IPS DF 6.9 (cell line): ENCODE measurements around the gene CEP70.
"Not testable (repeated sequence)": the region's sequence is repeated elsewhere in the genome, so short reads cannot be mapped to it uniquely, and the experiment has no call there.

Experiments used
- DNase-seq: peaks from one replicate; pipeline ENCODE4 v3.0.0-alpha.2; 2013; ENCODE audit warnings: low read depth, low spot score
- H3K27ac ChIP-seq: one replicate; pipeline ENCODE4 v1.5.1; 2013; ENCODE audit warnings: low read length, control low read depth
- H3K27me3 ChIP-seq: 2 replicates; pipeline ENCODE4 v1.6.1; 2013; ENCODE audit warnings: mild to moderate bottlenecking, low read length; ENCODE audit not compliant: control insufficient read depth, insufficient read depth
- H3K36me3 ChIP-seq: 2 replicates; pipeline ENCODE4 v1.6.1; 2013; ENCODE audit warnings: low read length; ENCODE audit not compliant: control insufficient read depth, insufficient read depth
- H3K4me1 ChIP-seq: 2 replicates; pipeline ENCODE4 v1.6.1; 2013; ENCODE audit warnings: low read length; ENCODE audit not compliant: control insufficient read depth, insufficient read depth
- H3K4me3 ChIP-seq: 2 replicates; pipeline ENCODE4 v1.5.1; 2013; ENCODE audit warnings: mild to moderate bottlenecking, low read length
- H3K9me3 ChIP-seq: 2 replicates; pipeline ENCODE4 v1.6.1; 2013; ENCODE audit warnings: low read length, inconsistent platforms; ENCODE audit not compliant: control insufficient read depth, insufficient read depth
- WGBS: extraction: QIAGEN DNeasy Blood & Tissue Kit; methylation state at CpG from one replicate; pipeline ENCODE4 v1.1.7; 2013; ENCODE audit warnings: mixed read lengths, missing lambda C conversion rate; ENCODE audit not compliant: insufficient read length, insufficient coverage; 5-methylcytosine and 5-hydroxymethylcytosine counted together

CEP70 gene

DNA sequence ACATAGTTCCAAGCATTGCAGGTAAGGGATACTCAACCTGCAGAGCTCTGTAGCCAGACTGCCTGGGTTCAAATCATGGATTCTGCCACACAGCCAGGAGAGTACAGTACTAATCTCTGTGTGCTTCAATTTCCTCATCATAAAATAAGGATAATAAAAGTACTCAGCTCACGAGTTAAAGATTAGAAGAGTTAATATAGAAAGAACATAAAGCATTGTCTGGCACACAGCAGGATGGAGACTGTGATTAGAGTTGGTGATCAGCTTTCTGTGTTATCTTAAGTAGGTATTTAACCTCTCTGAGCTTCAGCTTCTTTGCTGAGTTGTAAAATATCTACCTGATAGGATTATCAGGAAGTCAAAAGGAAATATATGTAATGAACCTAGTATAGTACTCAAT, 2.7 kb downstream of the CEP70 start:
- Histone ChIP-seq H3K27ac (no peak overlapping the region), H3K27me3 (no peaks in the 10 kb centered on the region), H3K4me3 (no peak overlapping the region), H3K36me3 (no peaks in the 10 kb centered on the region), H3K9me3 (no peaks in the 10 kb centered on the region), H3K4me1 (no peaks in the 10 kb centered on the region; the same call in 1 of the 2 replicates)
- no CpG with 5 or more reads among the region's 1 CpG for WGBS
- no peak for DNase-seq

DNA sequence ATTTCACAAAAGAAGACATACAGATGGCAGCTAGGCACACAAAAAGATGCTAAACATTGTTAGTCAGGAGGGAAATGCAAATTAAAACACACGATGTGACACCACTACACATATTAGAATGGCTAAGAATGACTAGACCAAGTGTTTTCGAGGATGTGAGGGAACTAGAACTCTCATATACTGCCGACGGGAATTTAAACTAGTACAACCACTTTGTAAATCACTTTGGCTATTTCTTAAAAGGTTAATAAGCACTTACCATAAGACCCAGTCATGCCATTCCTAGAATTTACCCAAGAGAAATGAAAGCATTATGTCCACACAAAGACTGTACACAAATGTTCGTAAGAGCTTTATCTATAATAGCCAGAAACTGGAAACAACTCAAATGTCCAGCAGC, 5.6 kb downstream of the CEP70 start:
- Histone ChIP-seq H3K4me3 (no peak overlapping the region), H3K36me3 (no peaks in the 10 kb centered on the region), H3K27ac (no peak overlapping the region), H3K4me1 (no peaks in the 10 kb centered on the region), H3K27me3 (no peaks in the 10 kb centered on the region), H3K9me3 (no peaks in the 10 kb centered on the region)
- no CpG with 5 or more reads among the region's 5 CpGs for WGBS
- no peak for DNase-seq

DNA sequence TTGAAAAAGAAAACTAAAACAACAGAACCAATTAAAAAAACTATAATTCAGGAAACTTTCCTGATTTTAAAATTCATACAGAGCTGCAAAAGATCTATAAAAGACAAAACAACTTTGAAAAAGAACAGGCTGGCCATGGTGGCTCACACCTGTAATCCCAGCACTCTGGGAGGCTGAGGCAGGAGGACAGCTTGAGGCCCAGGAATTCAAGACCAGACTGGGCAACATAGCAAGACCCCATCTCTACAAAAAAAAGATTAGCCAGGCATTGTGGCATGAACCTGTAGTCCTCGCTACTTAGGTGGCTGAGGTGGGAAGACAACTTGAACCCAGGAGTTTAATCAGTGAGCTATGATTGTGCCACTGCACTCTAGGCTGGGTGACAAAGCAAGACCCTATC, 6.7 kb downstream of the CEP70 start:
- Histone ChIP-seq H3K36me3 (no peaks in the 10 kb centered on the region), H3K9me3 (no peaks in the 10 kb centered on the region), H3K4me3 (no peak overlapping the region), H3K27ac (no peak overlapping the region), H3K27me3 (no peaks in the 10 kb centered on the region), H3K4me1 (no peaks in the 10 kb centered on the region)
- no peak for DNase-seq
- no CpG with 5 or more reads among the region's 1 CpG for WGBS

DNA sequence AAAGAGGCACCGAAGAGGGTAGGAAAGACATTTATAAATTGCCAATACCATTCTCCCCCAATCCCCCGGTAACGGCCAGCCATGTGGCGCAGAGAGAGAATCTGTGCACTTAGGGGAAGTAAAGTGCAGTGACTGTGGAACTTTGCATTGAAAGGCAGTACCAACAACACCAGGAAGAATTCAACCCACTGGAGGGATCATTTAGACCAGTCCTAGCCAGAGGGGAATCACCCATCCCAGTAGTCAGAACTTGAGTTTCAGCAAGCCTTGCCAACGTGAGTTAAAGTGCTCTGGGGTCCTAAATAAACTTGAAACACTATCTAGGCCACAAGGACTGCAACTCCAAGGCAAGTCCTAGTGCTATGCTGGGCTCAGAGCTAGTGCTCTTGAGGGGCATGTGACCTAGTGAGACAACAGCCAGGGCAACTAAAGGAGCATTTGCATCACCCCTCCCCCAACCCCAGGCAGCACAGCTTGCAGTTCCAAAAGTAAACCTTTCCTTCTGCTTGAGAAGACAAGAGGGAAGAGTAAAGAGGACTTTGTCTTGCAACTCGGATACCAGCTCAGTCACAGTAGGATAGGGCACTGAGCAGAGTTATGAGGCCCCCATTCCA, 15.0 kb downstream of the CEP70 start:
- no peak overlapping the region for H3K4me3 ChIP-seq
- no peaks in the 10 kb centered on the region for H3K27me3 ChIP-seq
- no peak overlapping the region for H3K27ac ChIP-seq
- WGBS = no CpG with 5 or more reads among the region's 6 CpGs
- DNase-seq = no peak
- peaks cover 1% of the 10 kb centered on the region; the same call in 1 of the 2 replicates for H3K9me3 ChIP-seq
- H3K4me1 ChIP-seq = peaks cover 5% of the 10 kb centered on the region; the same call in 1 of the 2 replicates
- no peaks in the 10 kb centered on the region for H3K36me3 ChIP-seq

DNA sequence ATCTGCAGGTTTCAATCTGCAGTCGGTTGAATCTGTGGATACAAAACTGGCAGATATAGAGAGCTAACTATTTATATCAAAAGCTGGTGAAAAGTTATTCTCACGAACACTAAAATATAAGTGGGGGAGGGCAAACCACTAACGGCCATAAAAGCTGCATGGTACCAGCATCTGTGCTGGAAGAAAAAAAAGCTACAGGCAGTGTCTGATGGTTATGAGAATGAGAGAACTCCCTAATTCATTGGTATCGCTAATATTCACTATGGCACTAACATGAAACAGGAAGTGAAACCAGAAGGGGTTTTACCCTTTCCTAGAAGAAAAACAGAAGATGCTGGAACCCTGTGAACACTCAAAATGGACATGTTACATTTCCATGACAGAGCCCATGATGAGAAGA, 15.9 kb downstream of the CEP70 start:
- H3K27ac ChIP-seq = no peak overlapping the region
- H3K9me3 ChIP-seq = peaks cover 3% of the 10 kb centered on the region; the same call in 1 of the 2 replicates
- H3K4me3 ChIP-seq = no peak overlapping the region
- H3K4me1 ChIP-seq = peaks cover 5% of the 10 kb centered on the region; the same call in 1 of the 2 replicates
- DNase-seq = no peak
- no CpG with 5 or more reads among the region's 4 CpGs for WGBS
- H3K27me3 ChIP-seq = no peaks in the 10 kb centered on the region
- no peaks in the 10 kb centered on the region for H3K36me3 ChIP-seq

DNA sequence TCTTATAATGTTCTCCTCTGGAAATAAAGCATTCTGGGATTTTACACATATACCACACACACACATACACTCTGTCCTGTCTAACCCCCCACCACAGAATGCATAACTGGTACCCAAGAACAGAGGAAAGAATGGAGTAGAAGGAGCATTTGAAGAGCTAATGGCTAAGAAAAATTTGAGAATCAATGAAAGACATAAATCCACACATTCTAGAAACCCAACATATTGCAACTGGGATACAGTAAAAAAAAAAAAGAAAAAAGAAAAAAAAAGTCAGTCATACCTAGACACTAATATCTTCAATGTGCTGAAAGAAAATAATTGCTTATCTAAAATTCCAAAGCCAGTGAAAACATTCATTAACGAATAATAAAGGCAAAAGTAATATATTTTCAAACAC, 20.9 kb downstream of the CEP70 start:
- Histone ChIP-seq H3K9me3 (peaks cover 3% of the 10 kb centered on the region; the same call in 1 of the 2 replicates), H3K36me3 (no peaks in the 10 kb centered on the region), H3K4me1 (no peaks in the 10 kb centered on the region), H3K27me3 (no peaks in the 10 kb centered on the region), H3K4me3 (no peak overlapping the region), H3K27ac (no peak overlapping the region)
- no peak for DNase-seq
- no CpG with 5 or more reads among the region's 1 CpG for WGBS

DNA sequence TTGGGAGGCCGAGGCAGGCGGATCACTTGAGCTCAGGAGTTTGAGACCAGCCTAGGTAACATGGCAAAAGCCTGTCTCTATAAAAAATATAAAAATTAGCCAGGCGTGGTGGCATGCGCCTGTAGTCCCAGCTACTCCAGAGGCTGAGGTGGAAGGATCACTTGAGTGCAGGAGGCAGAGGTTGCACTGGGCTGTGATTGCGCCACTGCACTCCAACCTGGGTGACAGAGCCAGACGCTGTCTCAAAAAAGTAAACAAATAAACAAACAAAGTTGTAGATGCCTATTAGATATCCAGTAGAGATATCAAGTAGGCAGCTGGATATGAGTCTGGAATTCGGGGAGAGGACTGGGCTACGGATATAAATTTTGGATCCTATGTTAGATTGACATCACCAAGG, 24.4 kb downstream of the CEP70 start:
- WGBS = no CpG with 5 or more reads among the region's 8 CpGs
- not testable (repeated sequence) for H3K4me3 ChIP-seq, H3K36me3 ChIP-seq

DNA sequence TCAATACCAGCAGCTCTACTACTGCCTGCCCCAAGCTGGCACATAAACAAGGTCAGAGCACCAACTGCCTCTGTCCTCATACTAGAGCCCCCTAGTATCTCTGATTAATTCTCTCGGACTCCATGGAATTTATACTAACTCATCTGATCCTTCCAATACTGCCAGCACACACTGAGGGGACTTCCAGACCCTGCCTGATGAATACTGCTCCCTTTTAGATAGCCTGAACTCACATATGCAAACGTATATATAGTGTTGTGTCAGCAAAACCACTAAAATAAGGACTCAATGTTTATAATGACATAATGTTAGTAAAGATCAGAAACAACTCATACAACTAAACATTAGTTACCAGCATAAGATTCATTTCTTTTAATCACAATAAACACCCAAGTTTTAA, 25.0 kb downstream of the CEP70 start:
- H3K36me3 ChIP-seq = no peaks in the 10 kb centered on the region
- peaks cover 2% of the 10 kb centered on the region; the same call in 1 of the 2 replicates for H3K9me3 ChIP-seq
- DNase-seq = no peak
- WGBS = no CpG with 5 or more reads among the region's 2 CpGs
- H3K4me1 ChIP-seq = no peaks in the 10 kb centered on the region
- H3K27ac ChIP-seq = no peak overlapping the region
- H3K4me3 ChIP-seq = no peak overlapping the region
- no peaks in the 10 kb centered on the region for H3K27me3 ChIP-seq

More for the DNA sequence above, 24.4 kb downstream of the CEP70 start:
- H3K9me3 ChIP-seq, H3K4me1 ChIP-seq, H3K27ac ChIP-seq, H3K27me3 ChIP-seq, DNase-seq: not testable (repeated sequence)

DNA sequence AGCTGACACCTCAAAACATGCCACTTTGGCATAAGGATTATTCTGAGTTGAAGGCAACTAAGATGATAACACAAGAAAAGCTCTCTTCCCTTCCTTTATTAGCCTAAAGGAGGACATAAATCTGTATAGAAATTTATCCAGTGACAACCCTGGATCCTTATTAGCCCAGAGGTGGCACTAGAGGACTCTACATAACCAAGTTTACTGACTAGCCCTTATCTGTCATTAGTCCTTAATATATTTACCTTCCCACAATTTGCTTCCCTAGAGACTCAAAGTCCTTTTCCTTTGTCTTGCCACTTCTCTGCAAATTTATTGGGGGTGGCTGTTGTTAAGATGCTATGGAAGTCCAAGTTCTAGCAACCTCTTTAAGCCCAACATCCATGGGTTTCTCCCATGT, 26.7 kb downstream of the CEP70 start:
- no peak for DNase-seq
- no peaks in the 10 kb centered on the region for H3K27me3 ChIP-seq
- no peaks in the 10 kb centered on the region for H3K4me1 ChIP-seq
- H3K9me3 ChIP-seq = no peaks in the 10 kb centered on the region
- no peaks in the 10 kb centered on the region for H3K36me3 ChIP-seq
- no peak overlapping the region for H3K27ac ChIP-seq
- H3K4me3 ChIP-seq = no peak overlapping the region

DNA sequence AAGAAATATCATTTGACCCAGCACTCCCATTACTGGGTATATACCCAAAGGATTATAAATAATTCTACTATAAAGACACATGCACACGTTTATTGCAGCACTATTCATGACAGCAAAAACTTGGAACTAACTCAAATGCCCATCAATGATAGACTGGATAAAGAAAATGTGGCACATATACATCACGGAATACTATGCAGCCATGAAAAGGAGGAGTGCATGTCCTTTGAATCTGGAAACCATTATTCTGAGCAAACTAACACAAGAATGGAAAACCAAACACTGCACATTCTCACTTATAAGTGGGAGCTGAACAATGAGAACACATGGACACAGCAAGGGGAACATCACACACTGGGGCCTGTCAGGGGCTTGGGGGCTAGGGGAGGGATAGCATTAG, 27.8 kb downstream of the CEP70 start:
- not testable (repeated sequence) for H3K27me3 ChIP-seq
- no CpG with 5 or more reads among the region's 2 CpGs for WGBS

DNA sequence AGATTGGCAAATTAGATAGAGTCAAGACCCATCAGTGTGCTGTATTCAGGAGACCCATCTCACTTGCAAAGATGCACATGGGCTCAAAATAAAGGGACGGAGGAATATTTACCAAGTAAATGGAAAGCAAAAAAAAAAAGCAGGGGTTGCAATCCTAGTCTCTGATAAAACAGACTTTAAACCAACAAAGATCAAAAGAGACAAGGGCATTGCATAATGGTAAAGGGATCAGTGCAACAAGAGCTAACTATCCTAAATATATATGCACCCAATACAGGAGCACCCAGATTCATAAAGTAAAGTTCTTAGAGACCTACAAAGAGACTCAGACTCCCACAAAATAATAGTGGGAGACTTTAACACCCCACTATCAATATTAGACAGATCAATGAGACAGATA, 31.2 kb downstream of the CEP70 start:
- not testable (repeated sequence) for H3K4me3 ChIP-seq, H3K36me3 ChIP-seq, H3K27ac ChIP-seq, DNase-seq, H3K27me3 ChIP-seq, H3K4me1 ChIP-seq, H3K9me3 ChIP-seq
- WGBS = no CpG with 5 or more reads among the region's 1 CpG

More for the DNA sequence above, 27.8 kb downstream of the CEP70 start:
- not testable (repeated sequence) for H3K36me3 ChIP-seq, H3K27ac ChIP-seq, DNase-seq, H3K4me1 ChIP-seq, H3K4me3 ChIP-seq, H3K9me3 ChIP-seq
